Esophagus muscularis mucosa (tissue), 4 donors: ENCODE results near the gene DYNC1LI1. TPM values are rescaled to one million over a fixed set of nuclear protein-coding genes. Genes with fewer than 3 reads are reported as not detected.

Source experiments
- DNase-seq: peaks from one replicate; pipeline ENCODE4 v3.0.0-alpha.2; 2017; ENCODE audit errors: extremely low spot score
- H3K27ac ChIP-seq, 4 donors: fragments of 200-600 bp; sonication (generic); replicated peaks in 1 of 4; 1 replicate in 3 of 4; 2 replicates in 1 of 4; pipeline ENCODE4 v1.5.1; 2016 to 2019; ENCODE audit warnings: mild to moderate bottlenecking in 1 of 4
- H3K27me3 ChIP-seq, 4 donors: fragments of 200-600 bp; sonication (generic); one replicate each; pipeline versions ENCODE4 v1.5.1 to v1.6.0; 2016 to 2019
- H3K36me3 ChIP-seq, 4 donors: fragments of 200-600 bp; sonication (generic); one replicate each; pipeline ENCODE4 v1.5.1; 2016 to 2019
- H3K4me1 ChIP-seq, 4 donors: fragments of 200-600 bp; sonication (generic); one replicate each; pipeline ENCODE4 v1.5.1; 2016 to 2019
- H3K4me3 ChIP-seq, 4 donors: fragments of 200-600 bp; sonication (generic); 1 replicate in 2 of 4; 2 replicates in 2 of 4; pipeline ENCODE4 v1.5.1; 2016 to 2019; ENCODE audit warnings: mild to moderate bottlenecking in 4 of 4, moderate library complexity in 1 of 4
- H3K9me3 ChIP-seq, 4 donors: fragments of 200-600 bp; sonication (generic); 1 replicate in 3 of 4; 2 replicates in 1 of 4; pipeline ENCODE4 v1.5.1; 2016 to 2019
- EP300 ChIP-seq: sonication (generic); formaldehyde crosslinking; IDR thresholded peaks from one replicate; pipeline ENCODE4 v1.6.1; 2017; ENCODE audit warnings: antibody characterized with exemption
- POLR2A ChIP-seq: fragments of 450-650 bp; IDR thresholded peaks from one replicate; pipeline ENCODE4 v1.6.1; 2017; ENCODE audit warnings: antibody characterized with exemption, moderate library complexity, mild to moderate bottlenecking, low read depth
- POLR2AphosphoS5 ChIP-seq, 2 donors: sonication (generic); formaldehyde crosslinking; IDR thresholded peaks; one replicate each; pipeline ENCODE4 v1.6.1; 2017; ENCODE audit warnings: antibody characterized with exemption in 2 of 2
- WGBS: methylation state at CpG from one replicate; pipeline ENCODE4 v1.1.5; 2018; 5-methylcytosine and 5-hydroxymethylcytosine counted together
- intact Hi-C: fragments of 100-400 bp; cut with DNase I; formaldehyde crosslinking; loops from one replicate; pipeline ENCODE4 v1.15.1; 2023
- total RNA-seq, 4 donors: library from RNA; depleted of rRNA; stranded (reverse); fragments of >200 nt; gene quantifications; one replicate each; pipeline versions ENCODE4 v1.1.0 to v1.2.1, GENCODE V29; 2016
- TF ChIP-seq, protein P1 (sequence below), 3 experiments: fragments of 200-600 bp in 2 of 3; fragments of 450-650 bp in 1 of 3; sonication (generic) in 2 of 3; IDR thresholded peaks; one replicate each; pipeline ENCODE4 v1.5.1; 2017 to 2019; ENCODE audit warnings: antibody characterized with exemption in 3 of 3, mild to moderate bottlenecking in 2 of 3, moderate library complexity in 1 of 3

Gene DYNC1LI1
- total RNA-seq, 4 donors from 2014 or later = 30.0 to 38.2 (median 32.5) TPM

DNA sequence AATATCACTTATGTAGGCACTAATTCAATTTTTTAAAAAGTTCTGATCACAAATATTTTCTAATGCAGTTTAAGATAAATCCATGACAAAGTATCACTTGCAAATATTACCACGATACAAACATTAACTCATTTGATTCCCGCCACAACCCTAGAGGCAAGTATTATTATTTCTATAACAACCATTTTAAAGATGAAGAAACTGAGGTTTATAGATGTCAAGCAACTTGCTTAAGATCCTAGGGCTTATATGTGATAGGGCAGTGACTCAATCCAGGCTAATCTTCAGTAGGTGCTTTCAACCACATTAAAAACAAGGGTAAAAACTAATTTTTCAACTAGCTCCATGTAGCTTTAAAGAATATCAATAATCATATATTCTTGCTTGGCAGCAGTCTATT lies 1.7 kb downstream of the DYNC1LI1 start:
- TF ChIP-seq POLR2AphosphoS5 (IDR thresholded peaks at IDR 0.05) (no peak), POLR2A (no peak), EP300 (no peak)
- TF ChIP-seq, protein P1, sequence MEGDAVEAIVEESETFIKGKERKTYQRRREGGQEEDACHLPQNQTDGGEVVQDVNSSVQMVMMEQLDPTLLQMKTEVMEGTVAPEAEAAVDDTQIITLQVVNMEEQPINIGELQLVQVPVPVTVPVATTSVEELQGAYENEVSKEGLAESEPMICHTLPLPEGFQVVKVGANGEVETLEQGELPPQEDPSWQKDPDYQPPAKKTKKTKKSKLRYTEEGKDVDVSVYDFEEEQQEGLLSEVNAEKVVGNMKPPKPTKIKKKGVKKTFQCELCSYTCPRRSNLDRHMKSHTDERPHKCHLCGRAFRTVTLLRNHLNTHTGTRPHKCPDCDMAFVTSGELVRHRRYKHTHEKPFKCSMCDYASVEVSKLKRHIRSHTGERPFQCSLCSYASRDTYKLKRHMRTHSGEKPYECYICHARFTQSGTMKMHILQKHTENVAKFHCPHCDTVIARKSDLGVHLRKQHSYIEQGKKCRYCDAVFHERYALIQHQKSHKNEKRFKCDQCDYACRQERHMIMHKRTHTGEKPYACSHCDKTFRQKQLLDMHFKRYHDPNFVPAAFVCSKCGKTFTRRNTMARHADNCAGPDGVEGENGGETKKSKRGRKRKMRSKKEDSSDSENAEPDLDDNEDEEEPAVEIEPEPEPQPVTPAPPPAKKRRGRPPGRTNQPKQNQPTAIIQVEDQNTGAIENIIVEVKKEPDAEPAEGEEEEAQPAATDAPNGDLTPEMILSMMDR (IDR thresholded peaks at IDR 0.05) = no peak
- peak overlapping the region; percentile 89 to 100 (median 94) for H3K4me3 ChIP-seq
- WGBS = 85% methylated on average over 2 of the region's 2 CpGs
- DNase-seq = no peak
- no peaks in the 10 kb centered on the region for H3K9me3 ChIP-seq
- peak overlapping the region in 1 of 4 donors; percentile 95 for H3K27ac ChIP-seq
- no peaks in the 10 kb centered on the region for H3K27me3 ChIP-seq
- intact Hi-C loops = loop anchor here (10.0 kb wide), 1 partner anchor 54 kb away; no protein-coding TSS in a partner anchor
- H3K36me3 ChIP-seq = peaks cover 0 to 13% (median 5%) of the 10 kb centered on the region in 4 donors
- peaks cover 15 to 45% (median 33%) of the 10 kb centered on the region in 4 donors for H3K4me1 ChIP-seq

DNA sequence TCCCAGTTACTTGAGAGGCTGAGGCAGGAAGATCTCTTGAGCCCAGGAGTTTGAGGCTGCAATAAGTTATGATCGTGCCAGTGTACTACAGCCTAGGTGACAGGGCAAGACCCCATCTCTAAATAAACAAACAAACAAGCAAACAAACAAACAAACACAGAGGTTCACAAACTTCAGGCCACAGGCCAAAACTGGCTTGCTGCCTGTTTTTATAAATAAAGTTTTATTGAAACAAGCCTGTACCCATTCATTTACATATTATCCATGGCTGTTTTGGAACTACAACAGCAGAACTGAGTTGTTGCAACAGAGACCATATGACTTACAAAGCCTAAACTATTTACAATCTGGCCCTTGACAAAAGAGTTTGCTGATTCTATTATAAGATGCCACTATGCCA lies 6.5 kb downstream of the DYNC1LI1 start:
- intact Hi-C loops = loop anchor here (10.0 kb wide), 1 partner anchor 49 kb away; no protein-coding TSS in a partner anchor
- Histone ChIP-seq H3K36me3 (peaks cover 0 to 17% (median 6%) of the 10 kb centered on the region in 4 donors), H3K4me3 (no peak overlapping the region), H3K9me3 (no peaks in the 10 kb centered on the region), H3K27ac (no peak overlapping the region), H3K4me1 (peaks cover 14 to 35% (median 20%) of the 10 kb centered on the region in 4 donors), H3K27me3 (no peaks in the 10 kb centered on the region)
- peak; percentile 1 for DNase-seq
- WGBS = 100% methylated on average over 1 of the region's 1 CpG
- TF ChIP-seq POLR2AphosphoS5 (IDR thresholded peaks at IDR 0.05) (no peak), POLR2A (no peak), EP300 (no peak)
- TF ChIP-seq, protein P1 (IDR thresholded peaks at IDR 0.05) = no peak

DNA sequence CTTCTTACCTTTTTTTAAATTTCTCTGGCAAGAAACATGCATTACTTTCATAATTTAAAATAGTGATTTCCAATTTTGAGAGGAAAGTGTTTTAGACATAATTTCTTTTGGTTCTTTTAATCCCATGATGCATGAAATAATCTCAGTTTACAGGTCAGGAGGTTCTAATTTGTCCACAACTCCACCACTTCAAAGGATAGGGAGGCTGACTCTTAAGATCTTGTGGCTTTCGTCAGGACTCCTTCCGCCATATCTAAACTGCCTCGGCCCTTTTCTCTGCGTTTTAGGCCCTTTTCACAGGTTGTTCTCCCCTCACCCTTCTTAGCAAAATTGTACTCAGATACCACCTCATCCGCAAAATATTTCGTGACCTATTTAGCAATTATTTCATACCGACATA lies 8.0 kb downstream of the DYNC1LI1 start:
- no peak for TF ChIP-seq POLR2A
- DNase-seq = no peak
- H3K4me3 ChIP-seq = no peak overlapping the region
- peaks cover 0 to 17% (median 7%) of the 10 kb centered on the region in 4 donors for H3K36me3 ChIP-seq
- WGBS = 95% methylated on average over 7 of the region's 7 CpGs
- no peaks in the 10 kb centered on the region for H3K9me3 ChIP-seq
- intact Hi-C loops = loop anchor here (10.0 kb wide), 1 partner anchor 48 kb away; no protein-coding TSS in a partner anchor
- H3K27me3 ChIP-seq = no peaks in the 10 kb centered on the region
- H3K27ac ChIP-seq = no peak overlapping the region
- H3K4me1 ChIP-seq = peaks cover 4 to 24% (median 14%) of the 10 kb centered on the region in 4 donors

GRCh38 chr3:32557640-32558352 lies 12.9 kb downstream of the DYNC1LI1 start:
- TF ChIP-seq, protein P1 (IDR thresholded peaks at IDR 0.05) = no peak
- TF ChIP-seq EP300 = no peak
- TF ChIP-seq POLR2A = no peak
- no peak for TF ChIP-seq POLR2AphosphoS5 (IDR thresholded peaks at IDR 0.05)
- Histone ChIP-seq H3K4me1 (peaks cover 10 to 24% (median 16%) of the 10 kb centered on the region in 4 donors), H3K36me3 (peaks cover 0 to 4% (median 2%) of the 10 kb centered on the region in 4 donors), H3K9me3 (no peaks in the 10 kb centered on the region), H3K27me3 (no peaks in the 10 kb centered on the region), H3K27ac (no peak overlapping the region), H3K4me3 (no peak overlapping the region)
- DNase-seq = no peak
- intact Hi-C loops = no loop called here
- 71% methylated on average over 3 of the region's 3 CpGs for WGBS

- intact Hi-C loops = no loop called here
- WGBS = 87% methylated on average over 3 of the region's 3 CpGs
- no peak for TF ChIP-seq POLR2A
- TF ChIP-seq EP300 = no peak
- no peak overlapping the region for H3K27ac ChIP-seq
- no peak for DNase-seq
- peaks cover 0 to 4% (median 2%) of the 10 kb centered on the region in 4 donors for H3K36me3 ChIP-seq
- H3K4me1 ChIP-seq = peaks cover 10 to 27% (median 20%) of the 10 kb centered on the region in 4 donors
- no peaks in the 10 kb centered on the region for H3K27me3 ChIP-seq
- no peaks in the 10 kb centered on the region for H3K9me3 ChIP-seq
- H3K4me3 ChIP-seq = no peak overlapping the region
These were observed 14.3 kb downstream of the DYNC1LI1 start for GRCh38 chr3:32556332-32556731.
